HepG2 (cell line): ENCODE results near the gene DLG2. TPM values are rescaled to one million over a fixed set of nuclear protein-coding genes. Genes with fewer than 3 reads are reported as not detected.

Experiments
- ATAC-seq: fragments of 200-7000 bp; cut with Tn5 transposase; 3 replicates; pipeline ENCODE4 v1.9.1; 2020; ENCODE audit warnings: mild to moderate bottlenecking, moderate library complexity
- BruUV-seq: library from RNA; stranded (reverse); fragments of 400-500 nt; replicated peaks from 2 replicates; lab custom pipeline; 2021; lab: Mats Ljungman, UMichigan
- CTCF ChIA-PET: fragments of 300-600 bp; formaldehyde crosslinking; extraction: SDS; loops from one replicate; lab custom pipeline; 2021; ENCODE audit warnings: low total read pairs, inconsistent platforms, low intra/inter-chr PET ratio; lab: Yijun Ruan, JAX
- POLR2A ChIA-PET: fragments of 350-600 bp; sonication (Branson Sonifier 250); formaldehyde crosslinking; loops from one replicate; lab custom pipeline; 2020; ENCODE audit warnings: antibody characterized with exemption, inconsistent platforms; lab: Yijun Ruan, JAX
- DNase-seq: peaks from one replicate; pipeline ENCODE4 v3.0.0-alpha.2; 2015; ENCODE audit warnings: low spot score
- FAIRE-seq: peaks from 3 replicates; lab custom pipeline; 2011; peaks lifted over from hg19 to GRCh38; lab: Jason Lieb, UNC
- H2AFZ ChIP-seq: one replicate; pipeline ENCODE4 v1.6.1; 2011; ENCODE audit warnings: low read length, inconsistent platforms
- H3K27ac ChIP-seq: fragments of 300-600 bp; 3 replicates; pipeline ENCODE4 v1.8.0; 2011; ENCODE audit warnings: mixed run types, mild to moderate bottlenecking, mixed read lengths, low read length, inconsistent platforms; ENCODE audit not compliant: insufficient read depth; ENCODE audit errors: extremely low read length
- H3K27me3 ChIP-seq, 2 experiments: fragments of 200-600 bp in 1 of 2; 2 replicates in 1 of 2; 3 replicates in 1 of 2; pipeline versions ENCODE4 v1.6.0 to v1.8.0; 2011; ENCODE audit warnings: low read length in 2 of 2, mild to moderate bottlenecking in 2 of 2, moderate library complexity in 2 of 2, inconsistent platforms in 1 of 2; ENCODE audit not compliant: insufficient read depth in 2 of 2, control insufficient read depth in 1 of 2
- H3K36me3 ChIP-seq, 2 experiments: fragments of 200-600 bp in 1 of 2; replicated peaks in 1 of 2; 2 replicates in 1 of 2; 3 replicates in 1 of 2; pipeline versions ENCODE4 v1.5.1 to v1.8.0; 2011; ENCODE audit warnings: low read length in 2 of 2, inconsistent platforms in 1 of 2; ENCODE audit not compliant: insufficient read depth in 2 of 2, control insufficient read depth in 1 of 2
- H3K4me1 ChIP-seq: 2 replicates; pipeline ENCODE4 v1.5.1; 2012; ENCODE audit warnings: low read length, inconsistent platforms; ENCODE audit not compliant: insufficient read depth
- H3K4me2 ChIP-seq: 2 replicates; pipeline ENCODE4 v1.6.0; 2011; ENCODE audit warnings: low read depth, low read length, inconsistent platforms
- H3K4me3 ChIP-seq, 3 experiments: fragments of 200-600 bp in 1 of 3; sonication (generic), shearing (Covaris generic) in 1 of 3; replicated peaks in 1 of 3; 2 replicates each; pipeline ENCODE4 v1.5.1; 2011 to 2016; ENCODE audit warnings: low read length in 3 of 3, inconsistent platforms in 2 of 3, low read depth in 2 of 3, mild to moderate bottlenecking in 2 of 3, control low read depth in 1 of 3, mixed read lengths in 1 of 3; ENCODE audit not compliant: insufficient read depth in 1 of 3
- H3K79me2 ChIP-seq: one replicate; pipeline ENCODE4 v1.6.1; 2011; ENCODE audit warnings: low read length, inconsistent platforms; ENCODE audit not compliant: insufficient read depth
- H3K9ac ChIP-seq: 2 replicates; pipeline ENCODE4 v1.6.0; 2011; ENCODE audit warnings: mild to moderate bottlenecking, low read depth, low read length, inconsistent platforms; ENCODE audit not compliant: insufficient read depth
- H3K9me3 ChIP-seq: 2 replicates; pipeline ENCODE4 v1.5.1; 2012; ENCODE audit warnings: mild to moderate bottlenecking, low read length
- H4K20me1 ChIP-seq: 2 replicates; pipeline ENCODE4 v1.6.0; 2011; ENCODE audit warnings: inconsistent platforms, mild to moderate bottlenecking, low read length, moderate library complexity; ENCODE audit not compliant: insufficient read depth
- CEBPB ChIP-seq: IDR thresholded peaks from 2 replicates; pipeline ENCODE4 v1.6.1; 2011; ENCODE audit warnings: low read depth, low read length, improper control_type of control experiment, borderline replicate concordance
- CHD2 ChIP-seq: IDR thresholded peaks from 2 replicates; pipeline ENCODE4 v1.6.1; 2011; ENCODE audit warnings: low read depth, low read length, improper control_type of control experiment
- GATAD1 ChIP-seq: IDR thresholded peaks from 2 replicates; pipeline ENCODE4 v1.6.1; 2016; ENCODE audit warnings: missing genetic modification reagents, missing compliant biosample characterization
- HIC2 ChIP-seq: sonication (generic); formaldehyde crosslinking; IDR thresholded peaks from 2 replicates; pipeline ENCODE4 v1.9.0; 2022; ENCODE audit warnings: low read depth, missing genetic modification reagents
- HMG20A ChIP-seq: IDR thresholded peaks from 2 replicates; pipeline ENCODE4 v1.6.1; 2016; ENCODE audit warnings: borderline replicate concordance
- JARID2 ChIP-seq: sonication (generic); formaldehyde crosslinking; IDR thresholded peaks from 2 replicates; pipeline ENCODE4 v1.8.1; 2023; ENCODE audit warnings: missing genetic modification reagents, inconsistent platforms; ENCODE audit not compliant: insufficient replicate concordance
- KDM6A ChIP-seq: IDR thresholded peaks from 2 replicates; pipeline ENCODE4 v1.6.1; 2016; ENCODE audit warnings: low read depth
- MEF2D ChIP-seq: sonication (generic); formaldehyde crosslinking; IDR thresholded peaks from 2 replicates; pipeline ENCODE4 v1.5.1; 2020; ENCODE audit warnings: mild to moderate bottlenecking, missing genetic modification reagents
- MIXL1 ChIP-seq: IDR thresholded peaks from 2 replicates; pipeline ENCODE4 v1.6.1; 2016
- POLR2G ChIP-seq: fragments of 200-400 bp; formaldehyde crosslinking; IDR thresholded peaks from 2 replicates; pipeline ENCODE4 v1.6.1; 2018; ENCODE audit warnings: mild to moderate bottlenecking, low read depth, low read length, moderate library complexity
- PRDM4 ChIP-seq: sonication (generic); formaldehyde crosslinking; IDR thresholded peaks from 2 replicates; pipeline ENCODE4 v1.9.0; 2021; ENCODE audit warnings: missing genetic modification reagents, borderline replicate concordance
- ZNF513 ChIP-seq: sonication (generic); formaldehyde crosslinking; conservative IDR thresholded peaks from 2 replicates; pipeline ENCODE4 v1.5.0; 2020; ENCODE audit warnings: missing genetic modification reagents
- ZNF549 ChIP-seq: sonication (generic); formaldehyde crosslinking; IDR thresholded peaks from 2 replicates; pipeline ENCODE4 v1.5.0; 2020; ENCODE audit warnings: missing genetic modification reagents
- WGBS: methylation state at CpG from one replicate; pipeline ENCODE4 v1.1.6; 2017; ENCODE audit warnings: low lambda C conversion rate; 5-methylcytosine and 5-hydroxymethylcytosine counted together
- in situ Hi-C: cut with HindIII; loops from 2 replicates; pipeline ENCODE4 v1.10.0; 2017; ENCODE audit warnings: low pct_unique_long_range_greater_than_20kb; ENCODE audit not compliant: extremely low pct_ligation_motif_present
- intact Hi-C: fragments of 100-400 bp; cut with micrococcal nuclease; formaldehyde crosslinking; loops from one replicate; pipeline ENCODE4 v1.10.0; 2022; ENCODE audit not compliant: unreplicated experiment
- polyA plus RNA-seq, 8 experiments: library from polyadenylated mRNA; depleted of rRNA in 3 of 8; stranded (reverse) in 7 of 8; unstranded in 1 of 8; fragments of >200 nt; fragmentation: Illumina TruSeq in 4 of 8; extraction: Trizol in 4 of 8; gene quantifications; 2 replicates each; pipeline versions ENCODE4 v1.2.1 to v1.2.3, GENCODE V29; 2011 to 2016; ENCODE audit warnings: low read depth in 4 of 8, missing spikeins in 1 of 8, mixed read lengths in 1 of 8; ENCODE audit not compliant: insufficient read depth in 1 of 8
- total RNA-seq, 5 experiments: library from RNA; depleted of rRNA; stranded (reverse); fragments of >200 nt; fragmentation: Illumina TruSeq; extraction: Trizol; gene quantifications; 2 replicates each; pipeline ENCODE4 v1.2.3, GENCODE V29; 2016; ENCODE audit warnings: low read depth in 1 of 5

The DLG2 gene
- total and polyA plus RNA-seq, 2 of the 13 experiments (the other 11 are each of a cell fraction or from before 2014, with no cell fraction given): 0.46 to 1.0 TPM

GRCh38 chr11:84795698-84796097 is 831.4 kb downstream of the DLG2 start (continued):
- no peak for TF ChIP-seq HMG20A
- TF ChIP-seq GATAD1 (CRISPR knock-in tag): no peak
- TF ChIP-seq CHD2: no peak
- TF ChIP-seq PRDM4: no peak
- no peak for TF ChIP-seq POLR2G

- Histone ChIP-seq H3K27me3 (no peaks in the 10 kb centered on the region), H3K4me2 (no peak overlapping the region), H3K4me1 (no peaks in the 10 kb centered on the region), H4K20me1 (no peaks in the 10 kb centered on the region), H3K9me3 (no peaks in the 10 kb centered on the region), H3K9ac (no peak overlapping the region), H3K79me2 (no peaks in the 10 kb centered on the region), H2AFZ (no peak overlapping the region), H3K4me3 (no peak overlapping the region)
- POLR2A ChIA-PET: no interaction called here
- FAIRE-seq (no peak), ATAC-seq (no peak), DNase-seq (no peak)
- in situ Hi-C loops (loop anchor here (25.0 kb wide), 1 partner anchor 792 kb away; no protein-coding TSS in a partner anchor), intact Hi-C loops (no loop called here)
- 22% methylated on average over 6 of the region's 10 CpGs for WGBS
- CTCF ChIA-PET: no interaction called here
- BruUV-seq: no TSS peak
- no peak for TF ChIP-seq CEBPB
- no peak for TF ChIP-seq MIXL1
- no peak for TF ChIP-seq ZNF549 (CRISPR knock-in tag)
- TF ChIP-seq KDM6A (CRISPR knock-in tag): no peak
- no peak for TF ChIP-seq HIC2 (CRISPR knock-in tag)
- no peak for TF ChIP-seq ZNF513
- TF ChIP-seq JARID2 (CRISPR knock-in tag): no peak
- TF ChIP-seq MEF2D: no peak
- TF ChIP-seq, all 625 proteins: peak for 0
- no peaks in the 10 kb centered on the region for H3K36me3 ChIP-seq
- H3K27ac ChIP-seq: no peak overlapping the region
Observed at GRCh38 chr11:84794663-84795443, 832.3 kb downstream of the DLG2 start.
